ENCODE data around the gene LRRC47.
"Not testable (repeated sequence)": the region's sequence is repeated elsewhere in the genome, so short reads cannot be mapped to it uniquely, and the experiment has no call there.

The LRRC47 gene

GRCh38 chr1:3756394-3756793, 39.9 kb downstream of the LRRC47 start:
- no peak overlapping the region for H3K27ac ChIP-seq

DNA sequence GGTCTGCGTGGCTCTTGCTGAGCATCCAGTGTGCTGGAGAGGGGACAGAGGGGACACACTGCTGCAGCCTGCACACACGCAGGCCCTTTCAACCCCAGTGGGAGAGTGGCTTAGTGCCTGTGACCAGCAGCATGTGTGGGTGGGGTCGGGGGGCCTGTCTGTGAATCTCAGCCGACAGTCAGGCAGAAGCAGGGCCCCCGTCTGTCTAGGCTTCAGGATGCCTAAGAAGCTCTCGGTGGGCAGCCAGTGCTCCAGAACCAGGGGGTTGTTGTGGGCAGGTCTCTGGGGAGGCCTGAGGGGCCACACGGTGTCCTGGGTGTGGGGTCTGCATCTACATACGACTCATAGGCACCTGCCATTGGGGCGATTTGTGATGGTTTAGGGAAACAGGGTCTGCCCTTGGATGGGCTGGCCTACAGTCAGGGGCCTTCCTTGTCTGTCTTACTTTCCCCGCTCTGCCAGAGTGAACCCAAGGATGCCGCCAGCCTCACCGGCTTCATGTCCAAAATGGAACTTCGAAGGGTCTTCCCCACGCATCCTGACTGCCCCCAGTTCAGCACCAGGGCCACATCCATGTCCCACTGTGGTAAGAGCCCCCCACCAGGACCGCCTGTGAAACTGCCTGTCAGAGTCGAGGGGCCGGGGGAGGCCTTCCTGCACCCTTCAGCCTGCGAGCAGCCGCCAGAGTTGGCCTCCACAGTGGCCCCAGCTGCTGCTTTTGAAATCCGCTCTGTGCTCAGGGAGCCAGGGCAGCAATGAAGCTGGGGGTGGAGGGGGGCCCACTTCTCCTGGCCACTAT, 42.4 kb downstream of the LRRC47 start:
- no peak overlapping the region for H3K27ac ChIP-seq
- no peak overlapping the region for H3K4me3 ChIP-seq

More at GRCh38 chr1:3756394-3756793, 39.9 kb downstream of the LRRC47 start:
- H3K4me3 ChIP-seq, result no peak overlapping the region

- Histone ChIP-seq H3K4me3 (no peak within 1 kb of the TSS), H3K27ac (no peak within 1 kb of the TSS)
These were observed 43.8 kb downstream of the LRRC47 start, which contains the start of gene CCDC27 for GRCh38 chr1:3752400-3752945. Gene CCDC27 (plus strand): TSS chr1:3752450. CDS start chr1:3752482, 32 bp downstream.

DNA sequence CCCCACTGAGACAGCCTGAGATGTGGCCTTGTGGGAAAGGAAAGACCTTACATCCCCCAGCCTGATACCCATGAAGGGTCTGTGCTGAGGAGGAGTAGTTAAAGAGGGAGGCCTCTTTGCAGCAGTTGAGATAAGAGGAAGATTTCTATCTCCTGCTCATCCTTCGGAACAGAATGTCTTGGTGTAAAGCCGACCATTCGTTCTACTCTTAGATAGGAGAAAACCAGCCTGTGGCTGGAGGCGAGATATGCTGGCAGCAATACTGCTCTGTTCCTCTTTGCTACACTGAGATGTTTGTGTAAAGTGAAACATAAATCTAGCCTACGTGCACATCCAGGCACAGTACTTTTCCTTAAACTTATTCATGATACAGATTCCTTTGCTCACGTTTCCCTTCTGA, 45.6 kb downstream of the LRRC47 start:
- Histone ChIP-seq H3K27ac (no peak overlapping the region), H3K4me3 (no peak overlapping the region)

GRCh38 chr1:3749512-3749911, 46.8 kb downstream of the LRRC47 start:
- Histone ChIP-seq H3K27ac (no peak overlapping the region), H3K4me3 (no peak overlapping the region)

DNA sequence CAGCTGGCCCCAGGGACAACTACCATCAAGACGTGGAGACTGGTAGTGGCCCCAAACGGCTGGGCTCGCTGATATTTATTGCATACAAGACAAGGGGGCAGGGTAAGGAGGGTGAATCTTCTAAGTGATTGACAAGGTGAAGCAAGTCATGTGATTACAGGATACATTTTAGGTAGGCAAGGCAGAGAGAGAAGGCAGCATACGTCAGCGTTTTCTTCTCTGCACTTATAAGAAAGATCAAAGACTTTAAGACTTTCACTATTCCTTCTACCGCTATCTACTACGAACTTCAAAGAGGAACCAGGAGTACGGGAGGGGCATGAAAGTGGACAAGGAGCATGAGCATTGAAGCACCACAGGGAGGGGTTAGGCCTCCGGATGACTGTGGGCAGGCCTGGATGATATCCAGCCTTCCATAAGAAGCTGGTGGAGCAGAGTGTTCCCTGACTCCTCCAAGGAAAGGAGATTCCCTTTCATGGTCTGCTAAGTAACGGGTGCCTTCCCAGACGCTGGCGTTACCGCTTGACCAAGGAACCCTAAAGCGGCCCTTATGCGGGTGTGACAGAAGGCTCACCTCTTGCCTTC, 47.9 kb downstream of the LRRC47 start:
- not testable (repeated sequence) for H3K4me3 ChIP-seq, H3K27ac ChIP-seq

- H3K27ac ChIP-seq, result no peak overlapping the region
- H3K4me3 ChIP-seq, result peak overlapping the region in 3 of 7 experiments; percentile 66 to 83 (median 72)
These were observed 48.4 kb downstream of the LRRC47 start for GRCh38 chr1:3747903-3748302.

DNA sequence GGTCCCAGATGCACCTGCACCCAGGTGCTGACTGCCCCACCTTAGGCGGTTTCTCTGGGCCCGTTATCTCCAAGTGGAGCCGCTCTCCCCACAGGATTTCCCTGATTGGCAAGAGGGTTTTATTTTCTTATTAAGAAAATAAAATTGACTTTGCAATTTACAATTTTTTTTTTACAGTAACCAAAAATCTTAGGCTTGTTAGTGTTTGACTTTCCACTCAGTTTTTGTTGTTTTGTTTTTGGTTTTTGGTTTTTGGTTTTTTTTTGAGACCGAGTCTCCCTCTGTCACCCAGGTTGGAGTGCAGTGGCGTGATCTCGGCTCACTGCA, 48.8 kb downstream of the LRRC47 start:
- Histone ChIP-seq H3K4me3 (peak overlapping the region; percentile 52 to 83 (median 66)), H3K27ac (peak overlapping the region in 11 of 21 experiments; percentile 41 to 86 (median 66))

DNA sequence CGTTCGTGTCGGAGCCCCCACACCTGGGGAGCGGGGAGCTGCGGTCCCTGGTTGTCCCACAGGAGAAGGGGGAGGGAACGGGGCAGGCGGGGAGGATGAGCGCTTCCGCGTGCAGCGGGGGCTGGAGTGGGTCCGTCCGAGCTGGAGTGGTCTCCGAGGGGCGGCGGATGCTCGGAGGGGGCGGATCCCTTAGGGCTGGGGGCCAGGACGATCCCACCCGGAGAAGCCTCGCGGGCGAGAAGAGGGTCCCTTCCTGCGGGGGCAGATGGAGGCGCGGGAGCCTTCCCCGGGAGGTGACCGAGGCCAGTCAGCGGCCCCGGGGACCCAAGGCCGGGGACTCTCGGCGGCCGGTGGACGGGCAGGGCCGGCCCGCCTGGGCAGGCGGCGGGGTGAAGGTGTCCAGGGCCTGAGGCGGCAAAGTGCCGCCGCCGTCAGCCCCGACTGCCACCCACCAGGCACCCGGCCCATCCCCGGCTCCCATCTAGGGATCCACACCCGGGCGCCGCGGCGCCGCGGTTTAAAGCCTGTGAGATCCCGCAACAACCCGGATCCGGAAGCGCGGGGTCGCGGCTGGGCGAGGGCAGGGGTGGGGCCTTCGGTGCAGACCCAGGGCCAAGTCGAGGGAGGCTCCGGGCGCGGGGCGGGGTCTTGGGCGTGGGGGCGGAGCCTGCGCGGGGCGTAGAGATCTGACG, 49.3 kb downstream of the LRRC47 start:
- peak overlapping the region in 19 of 21 experiments; percentile 32 to 86 (median 66) for H3K27ac ChIP-seq
- H3K4me3 ChIP-seq, result peak overlapping the region; percentile 52 to 83 (median 66)

DNA sequence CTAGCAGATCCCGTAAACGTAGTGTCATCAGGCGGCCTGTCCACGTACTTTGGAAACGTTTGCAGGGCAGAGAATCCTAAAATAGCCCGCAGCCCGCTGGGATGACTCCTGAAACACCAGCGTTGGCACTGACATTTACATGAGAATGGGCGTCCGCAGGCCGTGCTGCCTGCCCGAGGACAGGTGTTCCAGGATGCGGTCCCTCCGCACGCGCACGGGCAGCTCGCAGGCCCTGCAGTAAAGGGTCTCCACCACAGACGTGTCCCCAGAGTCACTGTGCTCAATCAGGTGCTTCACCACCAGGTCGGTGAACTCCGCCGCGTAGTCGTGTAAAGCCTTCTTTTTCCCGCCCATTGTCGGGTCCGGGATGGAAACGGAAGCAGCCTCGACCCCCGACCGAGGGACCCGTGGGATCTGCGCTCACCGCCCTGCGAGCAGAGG, 49.9 kb downstream of the LRRC47 start:
- H3K27ac ChIP-seq, result peak overlapping the region in 14 of 21 experiments; percentile 41 to 86 (median 73)

GRCh38 chr1:3745590-3746381, 50.5 kb downstream of the LRRC47 start:
- Histone ChIP-seq H3K27ac (no peak overlapping the region), H3K4me3 (peak overlapping the region in 2 of 7 experiments; percentile 66 to 83)

More for the DNA sequence above, 49.9 kb downstream of the LRRC47 start:
- H3K4me3 ChIP-seq, result peak overlapping the region; percentile 52 to 83 (median 66)

- no peak overlapping the region for H3K27ac ChIP-seq
- no peak overlapping the region for H3K4me3 ChIP-seq
These were observed 51.2 kb downstream of the LRRC47 start for GRCh38 chr1:3745071-3745470.

DNA sequence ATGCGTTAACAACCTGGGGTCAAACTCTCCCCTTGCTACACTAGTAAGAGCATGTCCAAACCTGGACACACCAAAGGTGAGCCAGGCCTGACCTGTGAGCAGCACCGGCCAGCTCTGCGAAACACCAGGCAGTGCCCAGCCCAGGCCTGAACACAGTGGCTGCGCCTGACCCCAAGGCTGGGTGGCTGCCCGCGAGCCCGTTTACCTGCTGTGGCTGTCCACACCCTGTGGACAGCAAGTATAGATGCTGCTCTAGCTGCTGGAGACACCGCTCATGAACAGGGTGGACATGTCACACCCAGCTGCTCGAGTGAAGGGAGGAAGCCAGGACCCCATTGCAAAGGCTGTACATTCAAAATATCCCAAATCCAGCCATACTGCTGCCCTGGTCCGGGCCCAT, 51.7 kb downstream of the LRRC47 start:
- Histone ChIP-seq H3K27ac (no peak overlapping the region), H3K4me3 (no peak overlapping the region)

DNA sequence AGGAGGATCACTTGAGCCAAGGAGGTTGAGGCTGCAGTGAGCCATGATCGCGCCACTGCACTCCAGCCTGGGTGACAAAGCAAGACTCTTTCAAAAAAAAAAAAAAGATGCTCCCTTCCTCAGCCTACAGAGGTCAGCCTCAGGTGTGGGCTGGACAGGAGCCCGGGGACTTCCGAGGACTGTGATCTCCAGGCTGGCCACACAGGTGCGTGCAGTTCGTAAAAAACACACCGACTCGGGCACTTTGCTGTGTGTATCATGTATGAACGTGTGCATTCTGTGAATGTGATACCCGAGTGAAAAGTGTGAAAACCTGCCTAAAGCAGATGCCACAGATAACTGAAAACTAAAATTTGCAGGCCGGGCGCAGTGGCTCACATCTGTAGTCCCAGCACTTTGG, 52.5 kb downstream of the LRRC47 start:
- no peak overlapping the region for H3K27ac ChIP-seq

DNA sequence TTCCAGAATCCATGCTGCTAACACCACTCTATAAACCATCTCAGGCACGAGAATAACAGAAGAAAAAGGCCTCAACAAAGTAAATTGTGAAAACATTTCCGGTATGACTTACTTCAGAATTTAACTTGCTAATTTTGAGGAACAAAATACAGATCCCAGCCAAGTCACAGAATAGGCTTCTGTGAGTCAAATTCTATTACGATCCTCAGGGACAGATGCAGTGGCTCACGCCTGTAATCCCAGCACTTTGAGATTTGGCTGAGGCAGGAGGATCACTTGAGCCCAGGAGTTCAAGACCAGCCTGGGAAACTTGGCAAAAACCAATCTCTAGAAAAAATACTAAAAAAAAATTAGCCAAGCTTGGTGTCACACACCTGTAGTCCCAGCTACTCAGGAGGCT, 52.9 kb downstream of the LRRC47 start:
- Histone ChIP-seq H3K4me3 (no peak overlapping the region), H3K27ac (no peak overlapping the region)

More for the DNA sequence above, 52.5 kb downstream of the LRRC47 start:
- no peak overlapping the region for H3K4me3 ChIP-seq

DNA sequence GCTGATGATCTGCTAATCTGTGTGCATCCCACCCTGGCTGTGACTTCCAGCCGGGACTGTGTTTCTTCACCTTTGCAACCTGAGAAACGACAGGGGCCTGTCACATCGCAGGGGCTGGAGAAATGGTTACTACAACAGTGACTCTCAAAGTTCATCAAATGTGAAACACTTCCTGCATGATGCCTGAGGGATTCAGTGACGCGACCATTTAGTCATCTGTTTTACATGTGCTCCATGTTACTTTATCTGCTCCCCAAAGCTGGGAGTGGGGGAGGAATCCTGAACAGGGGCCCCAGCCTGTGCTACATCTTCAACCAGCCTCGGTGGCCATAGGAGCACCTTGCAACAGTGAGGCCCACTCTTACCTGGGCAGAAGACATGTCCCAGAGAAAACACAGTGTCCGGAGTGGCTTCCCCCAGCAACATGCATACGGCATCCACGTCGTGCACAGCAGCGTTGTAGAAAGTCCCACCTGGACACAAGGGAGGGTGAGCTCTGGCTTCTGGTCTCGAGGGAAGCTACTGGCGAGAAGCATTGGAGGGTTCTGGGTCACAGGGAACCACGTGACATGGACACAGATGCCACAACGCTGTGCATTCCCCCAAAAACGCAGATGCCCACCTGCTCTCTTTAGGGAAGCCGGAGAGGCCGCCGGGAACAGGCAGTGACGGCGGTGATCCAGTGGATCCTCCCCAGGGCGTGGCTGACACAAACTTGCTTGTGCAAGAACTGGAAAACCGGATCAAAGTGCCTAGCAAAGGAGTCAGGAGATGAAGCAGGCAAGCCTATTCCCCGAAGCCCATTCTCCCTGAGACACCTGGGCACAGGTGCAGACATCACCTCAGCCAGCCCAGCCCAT, 53.6 kb downstream of the LRRC47 start:
- H3K4me3 ChIP-seq, result no peak overlapping the region
- no peak overlapping the region for H3K27ac ChIP-seq

- Histone ChIP-seq H3K27ac (no peak overlapping the region), H3K4me3 (no peak overlapping the region)
These were observed 54.5 kb downstream of the LRRC47 start for GRCh38 chr1:3741566-3742438.

- no peak overlapping the region for H3K4me3 ChIP-seq
- H3K27ac ChIP-seq, result no peak overlapping the region
These were observed 55.5 kb downstream of the LRRC47 start for GRCh38 chr1:3740752-3741151.

All from skin epidermis (tissue), 12 donors.